K562 (cell line): ENCODE measurements around the gene HDAC9. TPM values are rescaled to one million over a fixed set of nuclear protein-coding genes. Genes with fewer than 3 reads are reported as not detected.

Source experiments
- ATAC-seq: fragments of 200-7000 bp; cut with Tn5 transposase; 3 replicates; pipeline ENCODE4 v1.9.1; 2020; ENCODE audit warnings: moderate library complexity
- BruUV-seq: library from RNA; stranded (reverse); fragments of 400-500 nt; replicated peaks from 2 replicates; lab custom pipeline; 2021; lab: Mats Ljungman, UMichigan
- CTCF ChIA-PET: fragments of 300-600 bp; formaldehyde crosslinking; extraction: SDS; loops from one replicate; lab custom pipeline; 2021; ENCODE audit warnings: low intra/inter-chr PET ratio; lab: Yijun Ruan, JAX
- POLR2A ChIA-PET: fragments of 300-600, 350-650 bp; sonication (Branson Sonifier 250); formaldehyde crosslinking; extraction: SDS; loops from one replicate; lab custom pipeline; 2021; ENCODE audit warnings: antibody characterized with exemption, inconsistent platforms; lab: Yijun Ruan, JAX
- DNase-seq, 4 experiments: peaks; one replicate each; pipeline versions ENCODE4 v3.0.0 to v3.0.0-alpha.2; 2011 to 2018; ENCODE audit warnings: low spot score in 3 of 4, mixed read lengths in 3 of 4; ENCODE audit errors: extremely low read depth in 1 of 4
- FAIRE-seq: peaks from 2 replicates; lab custom pipeline; 2011; peaks lifted over from hg19 to GRCh38; lab: Jason Lieb, UNC
- H2AFZ ChIP-seq: 2 replicates; pipeline ENCODE4 v1.6.0; 2011; ENCODE audit warnings: low read depth, low read length, control low read depth, inconsistent platforms
- H3K27ac ChIP-seq: fragments of 200-600 bp; 3 replicates; pipeline ENCODE4 v1.8.0; 2011; ENCODE audit warnings: low read depth, mild to moderate bottlenecking, control low read depth, inconsistent platforms, low read length, moderate library complexity, mixed read lengths; ENCODE audit errors: extremely low read depth
- H3K27me3 ChIP-seq, 2 experiments: fragments of 300-600 bp in 1 of 2; 2 replicates in 1 of 2; 3 replicates in 1 of 2; pipeline versions ENCODE4 v1.6.0 to v1.8.0; 2011; ENCODE audit warnings: inconsistent platforms in 2 of 2, low read length in 2 of 2, mild to moderate bottlenecking in 1 of 2, mixed read lengths in 1 of 2, moderate library complexity in 1 of 2; ENCODE audit not compliant: control insufficient read depth in 2 of 2, insufficient read depth in 2 of 2
- H3K36me3 ChIP-seq: fragments of 300-600 bp; 3 replicates; pipeline ENCODE4 v1.8.0; 2011; ENCODE audit warnings: mild to moderate bottlenecking, low read length, inconsistent platforms; ENCODE audit not compliant: control insufficient read depth, insufficient read depth
- H3K4me1 ChIP-seq, 2 experiments: fragments of 200-600 bp in 1 of 2; replicated peaks in 1 of 2; 2 replicates in 1 of 2; 3 replicates in 1 of 2; pipeline versions ENCODE4 v1.5.1 to v1.8.0; 2011; ENCODE audit warnings: inconsistent platforms in 2 of 2, low read length in 2 of 2, mild to moderate bottlenecking in 1 of 2, mixed read lengths in 1 of 2, moderate library complexity in 1 of 2; ENCODE audit not compliant: control insufficient read depth in 2 of 2, insufficient read depth in 2 of 2
- H3K4me2 ChIP-seq: 2 replicates; pipeline ENCODE4 v1.6.1; 2011; ENCODE audit warnings: low read length, control low read depth, inconsistent platforms, mixed read lengths; ENCODE audit not compliant: insufficient read depth
- H3K4me3 ChIP-seq: fragments of 200-600 bp; sonication (generic), shearing (Covaris generic); 2 replicates; pipeline ENCODE4 v1.5.1; 2016; ENCODE audit warnings: control low read depth, inconsistent platforms
- H3K79me2 ChIP-seq: fragments of 200-600 bp; 3 replicates; pipeline ENCODE4 v1.8.0; 2011; ENCODE audit warnings: low read length, inconsistent platforms; ENCODE audit not compliant: control insufficient read depth, insufficient read depth
- H3K9ac ChIP-seq, 2 experiments: 2 replicates each; pipeline versions ENCODE4 v1.6.0 to v1.6.1; 2011; ENCODE audit warnings: low read depth in 2 of 2, low read length in 2 of 2, control low read depth in 1 of 2, inconsistent platforms in 1 of 2, mild to moderate bottlenecking in 1 of 2, mixed read lengths in 1 of 2; ENCODE audit not compliant: insufficient read depth in 1 of 2
- H3K9me1 ChIP-seq: one replicate; pipeline ENCODE4 v1.6.0; 2011; ENCODE audit warnings: inconsistent platforms, mild to moderate bottlenecking, low read length, moderate library complexity; ENCODE audit not compliant: control insufficient read depth, insufficient read depth
- H3K9me3 ChIP-seq: replicated peaks from 2 replicates; pipeline ENCODE4 v1.5.1; 2011; ENCODE audit warnings: low read depth, low read length, inconsistent platforms; ENCODE audit not compliant: control insufficient read depth, insufficient read depth
- H4K20me1 ChIP-seq: replicated peaks from 2 replicates; pipeline ENCODE4 v1.6.1; 2011; ENCODE audit warnings: low read length, inconsistent platforms, mixed read lengths; ENCODE audit not compliant: control insufficient read depth, insufficient read depth
- ELF1 ChIP-seq: fragments of 200-800 bp; sonication (Bioruptor generic); IDR thresholded peaks from 2 replicates; pipeline ENCODE4 v1.6.1; 2016; ENCODE audit warnings: missing genetic modification characterization, missing compliant biosample characterization
- HDAC1 ChIP-seq, 2 experiments: fragments of 450-650 bp; IDR thresholded peaks; 2 replicates each; pipeline ENCODE4 v1.6.1; 2016 to 2017; ENCODE audit warnings: inconsistent platforms in 1 of 2, mild to moderate bottlenecking in 1 of 2, moderate library complexity in 1 of 2
- HMGN3 ChIP-seq: IDR thresholded peaks from 2 replicates; pipeline ENCODE4 v1.6.1; 2011; ENCODE audit warnings: borderline replicate concordance, low read depth, mild to moderate bottlenecking, mixed read lengths, low read length; ENCODE audit not compliant: insufficient read length; ENCODE audit errors: extremely low read depth
- PREB ChIP-seq: sonication (generic); formaldehyde crosslinking; IDR thresholded peaks from 2 replicates; pipeline ENCODE4 v1.8.1; 2023; ENCODE audit warnings: mild to moderate bottlenecking, missing genetic modification reagents
- TSHZ1 ChIP-seq: fragments of 250-450 bp; sonication (Bioruptor Pico); IDR thresholded peaks from 2 replicates; pipeline ENCODE4 v1.4.0; 2020; ENCODE audit warnings: mild to moderate bottlenecking, moderate library complexity
- ZKSCAN3 ChIP-seq: fragments of 250-450 bp; sonication (Bioruptor Pico); IDR thresholded peaks from 2 replicates; pipeline ENCODE4 v1.4.0; 2020
- WGBS: fragments of 100-300 bp; shearing (Covaris generic); methylation state at CpG from one replicate; pipeline ENCODE4 v1.1.6; 2016; ENCODE audit warnings: low coverage, mixed read lengths; ENCODE audit not compliant: insufficient coverage; ENCODE audit errors: missing lambda C conversion rate; 5-methylcytosine and 5-hydroxymethylcytosine counted together
- in situ Hi-C: fragments of 300-500 bp; cut with MboI; formaldehyde crosslinking; loops from 4 replicates; pipeline ENCODE4 v1.15.0; 2018; ENCODE audit warnings: inconsistent platforms, mixed read lengths
- intact Hi-C: fragments of 100-400 bp; cut with micrococcal nuclease; formaldehyde crosslinking; loops from 2 replicates; pipeline ENCODE4 v1.14.2; 2022
- polyA plus RNA-seq, 8 experiments: library from polyadenylated mRNA; depleted of rRNA in 4 of 8; stranded (reverse) in 5 of 8; unstranded in 3 of 8; fragments of >200 nt; fragmentation: Nextera tagmentation in 2 of 8; fragmentation: Illumina TruSeq in 1 of 8; extraction: Ambion mirVana in 2 of 8; extraction: Trizol in 1 of 8; gene quantifications; 2 replicates each; pipeline versions ENCODE4 v1.2.1 to v1.2.3, GENCODE V29; 2011 to 2014; ENCODE audit warnings: inconsistent platforms in 1 of 8, missing spikeins in 1 of 8
- total RNA-seq, 7 experiments: library from RNA; depleted of rRNA in 6 of 7; stranded (reverse); fragments of >200 nt in 6 of 7; fragmentation: Illumina TruSeq in 2 of 7; extraction: Trizol in 2 of 7; gene quantifications; 2 replicates each; pipeline versions ENCODE4 v1.2.1 to v1.2.3, GENCODE V29; 2011 to 2021; ENCODE audit warnings: low replicate concordance in 1 of 7

Gene HDAC9
- total and polyA plus RNA-seq, 9 of the 15 experiments (the other 6 are each of a cell fraction or from before 2014, with no cell fraction given), result 0.08 to 0.91 (median 0.33) TPM

GRCh38 chr7:18572154-18572553, 76.6 kb downstream of the HDAC9 start:
- no peaks in the 10 kb centered on the region for H3K4me1 ChIP-seq
- ATAC-seq (no peak), DNase-seq (no peak), FAIRE-seq (no peak)
- no peak overlapping the region for H3K4me2 ChIP-seq
- H3K4me3 ChIP-seq, result no peak overlapping the region
- no peaks in the 10 kb centered on the region for H3K27me3 ChIP-seq
- POLR2A ChIA-PET, result no interaction called here
- H3K36me3 ChIP-seq, result no peaks in the 10 kb centered on the region
- H3K9me1 ChIP-seq, result no peaks in the 10 kb centered on the region
- H3K9ac ChIP-seq, result no peak overlapping the region
- no peaks in the 10 kb centered on the region for H3K79me2 ChIP-seq
- BruUV-seq, result no TSS peak
- whole genome bisulfite sequencing, result 3% methylated on average over 4 of the region's 4 CpGs
- in situ Hi-C loops (no loop called here), intact Hi-C loops (no loop called here)
- no peaks in the 10 kb centered on the region; the same call in 1 of the 2 replicates for H3K9me3 ChIP-seq
- no peak for TF ChIP-seq HMGN3
- H2AFZ ChIP-seq, result no peak overlapping the region
- CTCF ChIA-PET, result no interaction called here
- no peak overlapping the region for H3K27ac ChIP-seq
- no peaks in the 10 kb centered on the region for H4K20me1 ChIP-seq

- no peak overlapping the region for H3K4me3 ChIP-seq
- TF ChIP-seq HDAC1 (IDR thresholded peaks at IDR 0.05), result no peak
- no peak for TF ChIP-seq PREB
- TF ChIP-seq TSHZ1 (CRISPR knock-in tag), result no peak
- no peak for TF ChIP-seq ELF1
- no peak for TF ChIP-seq ZKSCAN3
Observed at GRCh38 chr7:18572885-18573284, 77.3 kb downstream of the HDAC9 start.

More at GRCh38 chr7:18572885-18573284, 77.3 kb downstream of the HDAC9 start:
- WGBS, result 12% methylated on average over 1 of the region's 1 CpG
- CTCF ChIA-PET, result no interaction called here
- Histone ChIP-seq H3K9ac (no peak overlapping the region), H3K4me1 (no peaks in the 10 kb centered on the region), H3K27me3 (no peaks in the 10 kb centered on the region), H2AFZ (no peak overlapping the region), H4K20me1 (no peaks in the 10 kb centered on the region), H3K79me2 (no peaks in the 10 kb centered on the region), H3K9me1 (no peaks in the 10 kb centered on the region), H3K36me3 (no peaks in the 10 kb centered on the region), H3K9me3 (no peaks in the 10 kb centered on the region; the same call in 1 of the 2 replicates), H3K4me2 (no peak overlapping the region), H3K27ac (no peak overlapping the region)
- FAIRE-seq (no peak), DNase-seq (no peak), ATAC-seq (no peak)
- BruUV-seq, result no TSS peak
- POLR2A ChIA-PET, result no interaction called here
- in situ Hi-C loops (no loop called here), intact Hi-C loops (no loop called here)
